ENCODE results near the gene MBD3L2B.

Gene MBD3L2B

DNA sequence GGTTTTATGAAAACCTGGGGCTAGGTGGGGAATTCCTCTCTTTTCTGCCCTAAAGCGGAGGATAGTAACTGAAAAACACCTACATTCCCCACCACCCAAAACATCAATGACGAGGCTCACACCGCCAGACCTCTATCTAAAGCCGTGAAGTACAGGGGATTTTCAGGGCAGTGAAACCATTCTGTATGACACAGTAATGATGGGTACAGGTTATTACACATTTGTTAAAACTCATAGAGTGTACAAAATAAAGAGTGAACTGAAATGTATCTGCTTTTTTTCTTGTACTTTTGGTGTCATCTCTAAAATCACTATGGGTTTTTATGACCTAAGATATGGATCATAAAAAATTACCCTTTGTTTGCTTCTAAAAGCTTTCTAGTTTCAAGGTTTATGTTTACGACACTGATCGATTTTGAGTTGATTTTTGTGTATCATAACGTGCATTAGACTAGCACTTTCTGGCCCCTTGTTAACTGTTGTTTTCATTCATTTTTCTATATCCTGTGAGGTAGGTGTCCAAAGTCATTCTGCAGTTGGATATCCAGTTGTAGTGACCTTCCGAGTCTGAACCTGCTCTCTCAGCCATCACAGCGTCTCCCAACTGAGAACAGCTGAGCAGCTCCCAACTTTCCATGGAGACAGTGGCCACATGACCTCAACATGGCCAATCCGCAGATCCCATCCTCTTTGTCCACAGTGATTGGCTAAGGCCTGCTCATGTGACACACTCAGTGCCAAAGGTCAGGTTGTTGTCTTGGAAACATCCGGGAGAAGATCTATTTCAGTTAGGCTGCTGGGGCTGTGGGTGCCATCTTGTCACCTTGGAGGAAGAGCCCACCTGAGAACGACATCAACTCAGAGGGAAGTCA is 10.3 kb downstream of the MBD3L2B start:
- DNase-seq: no peak

DNA sequence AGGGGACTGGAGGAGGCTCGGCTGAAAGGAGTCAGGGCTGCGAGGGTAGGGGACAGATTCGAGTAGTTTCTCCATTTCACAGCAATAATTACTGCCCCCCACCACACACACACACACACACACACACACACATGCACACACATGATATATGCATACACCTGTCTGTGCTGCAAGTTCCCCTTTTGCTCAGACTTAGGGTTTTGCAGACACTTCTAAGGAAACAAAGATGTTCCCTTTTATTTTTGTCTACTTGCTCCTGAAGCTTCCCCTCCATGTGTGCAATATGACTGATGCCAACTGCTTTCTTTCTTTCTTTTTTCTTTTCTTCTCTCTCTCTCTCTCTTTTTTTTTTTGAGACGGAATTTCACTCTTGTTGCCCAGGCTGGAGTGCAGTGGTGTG is 13.4 kb downstream of the MBD3L2B start:
- no peak for DNase-seq

DNA sequence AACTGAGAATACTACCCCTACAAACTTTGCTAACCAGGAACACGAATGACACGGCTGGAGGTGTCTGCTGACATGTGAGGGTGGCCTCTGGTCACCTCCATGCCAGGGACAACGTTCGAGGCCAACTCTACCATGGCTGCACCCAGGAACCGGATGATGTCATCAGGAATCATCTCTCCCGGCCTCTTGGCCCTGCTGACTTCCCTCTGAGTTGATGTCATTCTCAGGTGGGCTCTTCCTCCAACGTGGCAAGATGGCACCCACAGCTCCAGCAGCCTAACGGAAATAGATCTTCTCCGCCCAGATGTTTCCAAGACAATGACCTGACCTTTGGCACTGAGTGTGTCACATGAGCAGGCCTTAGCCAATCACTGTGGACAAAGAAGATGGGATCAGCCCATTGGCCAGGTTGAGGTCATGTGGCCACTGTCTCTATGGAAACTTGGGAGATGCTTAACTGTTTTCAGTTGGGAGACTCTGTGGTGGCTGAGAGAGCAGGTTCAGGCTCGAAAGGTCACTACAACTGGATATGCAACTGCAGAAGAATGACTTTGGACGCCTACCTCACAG is 15.0 kb downstream of the MBD3L2B start:
- no peak for DNase-seq

DNA sequence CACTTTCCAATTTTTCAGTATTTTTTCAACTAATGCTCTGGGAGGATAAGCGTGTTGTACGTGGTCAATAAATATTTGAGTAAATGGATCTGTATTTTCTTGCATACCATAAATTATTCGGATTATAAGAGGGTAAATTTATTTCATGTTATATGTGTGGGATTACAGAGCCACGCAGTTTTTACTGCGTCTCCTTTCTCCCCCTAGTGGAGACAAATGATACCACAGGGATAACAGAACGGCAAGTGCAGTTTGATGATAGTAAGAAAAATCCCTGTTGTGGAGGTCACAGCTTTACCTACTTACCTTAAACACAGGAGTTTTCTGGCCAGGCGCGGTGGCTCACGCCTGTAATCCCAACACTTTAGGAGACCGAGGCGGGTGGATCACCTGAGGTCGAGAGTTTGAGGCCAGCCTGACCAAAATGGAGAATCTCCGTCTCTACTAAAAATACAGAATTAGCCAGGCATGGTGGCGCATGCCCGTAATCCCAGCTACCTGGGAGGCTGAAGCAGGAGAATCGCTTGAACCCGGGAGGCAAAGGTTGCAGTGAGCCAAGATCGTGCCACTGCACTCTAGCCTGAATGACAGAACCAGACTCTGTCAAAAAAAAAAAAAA is 16.8 kb downstream of the MBD3L2B start:
- peak; percentile 31 for DNase-seq

GRCh38 chr19:7000816-7001215 is 20.4 kb downstream of the MBD3L2B start:
- DNase-seq: no peak

DNA sequence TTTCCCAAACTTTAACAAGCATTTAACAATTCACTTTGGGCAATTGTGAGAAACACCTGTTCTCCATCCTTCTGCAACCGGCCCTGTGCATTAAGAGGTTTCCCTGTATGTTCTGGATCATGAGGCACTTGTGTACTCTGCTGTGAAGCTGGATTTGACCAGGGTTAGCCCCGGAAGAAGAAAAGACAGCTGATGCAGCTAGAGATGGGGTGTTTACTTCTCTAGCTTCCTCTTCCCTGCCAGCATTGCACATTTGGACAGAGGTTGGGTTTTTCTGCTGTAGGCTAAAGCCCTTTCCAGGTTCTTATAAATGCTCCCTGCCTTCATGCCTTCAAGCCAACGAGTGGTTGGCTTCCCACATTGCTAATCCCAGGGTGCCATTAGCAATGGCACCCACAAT is 20.9 kb downstream of the MBD3L2B start:
- no peak for DNase-seq

- no peak for DNase-seq
These were observed 21.3 kb downstream of the MBD3L2B start for GRCh38 chr19:6999933-7000332.

DNA sequence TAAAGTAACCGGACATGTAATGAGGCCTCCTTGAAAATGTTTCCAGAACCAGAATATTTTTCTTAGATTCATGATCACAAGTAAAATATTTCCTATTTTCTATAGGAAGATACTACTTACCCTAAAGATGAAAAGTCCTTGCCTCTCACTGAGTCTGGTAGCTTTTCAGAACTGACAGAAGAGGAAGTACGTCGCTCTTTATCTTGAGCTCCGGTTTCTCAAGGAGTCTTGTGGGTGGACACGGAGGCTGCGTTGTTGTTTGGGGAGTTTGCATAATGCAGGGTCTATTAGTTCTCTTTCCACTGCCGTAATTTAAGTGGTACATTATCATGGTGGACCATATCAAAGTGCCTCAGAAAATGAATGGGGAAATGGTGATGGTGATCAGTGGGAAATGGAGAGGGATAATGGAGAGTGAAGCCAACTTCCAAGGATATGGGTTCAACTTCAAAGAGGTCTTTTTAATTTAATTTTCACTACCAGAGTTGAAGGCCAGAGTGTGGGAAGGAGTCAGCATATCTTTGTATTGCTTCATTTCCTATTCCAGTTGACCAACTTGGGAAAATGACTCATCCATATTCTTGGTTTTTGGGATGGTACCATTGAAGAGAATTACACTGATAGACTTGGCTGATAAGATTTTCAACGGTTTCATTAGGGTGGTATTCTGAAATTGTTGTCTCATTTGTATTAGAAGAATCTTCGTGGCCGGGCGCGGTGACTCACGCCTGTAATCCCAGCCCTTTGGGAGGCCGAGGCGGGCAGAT is 23.4 kb downstream of the MBD3L2B start:
- no peak for DNase-seq

- DNase-seq: no peak
These were observed 24.4 kb downstream of the MBD3L2B start for GRCh38 chr19:6996810-6997209.

DNA sequence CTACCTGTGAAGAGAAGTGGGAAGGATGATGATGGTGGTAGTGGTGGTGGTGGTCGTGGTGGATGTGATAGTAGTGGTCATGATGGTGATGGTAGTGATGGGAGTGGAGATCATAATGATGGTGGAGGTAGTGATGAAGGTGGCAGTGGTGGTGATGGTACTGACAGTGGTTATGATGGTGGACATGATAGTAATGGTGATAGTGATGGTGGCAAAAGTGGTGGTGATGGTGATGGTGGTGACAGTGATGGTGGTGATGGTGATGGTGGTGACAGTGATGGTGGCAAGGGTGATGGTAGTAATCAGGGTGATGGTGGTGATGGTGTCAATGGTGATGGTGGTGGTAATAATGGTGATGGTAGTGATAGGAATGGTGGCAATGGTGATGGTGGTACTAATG is 26.2 kb downstream of the MBD3L2B start:
- DNase-seq: no peak

DNA sequence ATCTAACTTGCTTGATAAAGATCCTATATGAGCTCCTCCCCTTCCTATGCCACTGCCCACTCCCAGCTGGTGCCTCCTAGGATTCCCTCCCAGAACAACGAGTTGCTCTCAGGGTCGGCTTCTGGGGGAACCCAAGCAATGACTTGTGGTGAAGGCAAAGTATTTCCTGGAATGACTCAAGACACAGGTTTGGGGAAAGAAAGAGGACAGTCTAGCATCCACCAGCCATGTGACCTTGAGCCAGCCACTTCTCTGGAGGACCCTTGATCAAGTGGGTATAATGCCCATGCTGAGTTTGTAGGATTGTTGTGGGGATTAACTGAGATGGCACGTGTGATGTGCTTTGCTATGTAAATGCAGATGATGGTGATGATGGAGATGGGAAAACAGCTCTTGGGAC is 33.0 kb downstream of the MBD3L2B start:
- DNase-seq: no peak

GRCh38 chr19:6987850-6988249 is 33.4 kb downstream of the MBD3L2B start:
- no peak for DNase-seq

DNA sequence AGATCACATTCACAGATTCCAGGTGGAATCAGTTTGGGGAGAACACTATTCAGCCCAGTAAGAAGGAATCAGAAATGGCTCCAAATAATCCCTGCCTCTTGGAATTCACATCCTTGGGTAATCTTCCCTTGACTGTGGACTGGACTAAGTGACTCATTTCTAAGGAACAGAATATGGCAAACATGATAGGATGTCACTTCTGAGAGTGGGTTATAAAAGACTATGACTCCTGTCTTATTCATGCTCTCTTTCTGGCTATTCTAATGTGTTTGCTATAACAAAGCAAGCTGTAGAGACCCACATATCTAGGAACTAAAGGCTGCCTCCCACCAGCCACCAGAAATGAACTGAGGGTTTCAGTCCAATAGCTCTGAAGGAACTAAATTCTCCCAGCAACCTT is 37.8 kb downstream of the MBD3L2B start:
- DNase-seq: no peak

DNA sequence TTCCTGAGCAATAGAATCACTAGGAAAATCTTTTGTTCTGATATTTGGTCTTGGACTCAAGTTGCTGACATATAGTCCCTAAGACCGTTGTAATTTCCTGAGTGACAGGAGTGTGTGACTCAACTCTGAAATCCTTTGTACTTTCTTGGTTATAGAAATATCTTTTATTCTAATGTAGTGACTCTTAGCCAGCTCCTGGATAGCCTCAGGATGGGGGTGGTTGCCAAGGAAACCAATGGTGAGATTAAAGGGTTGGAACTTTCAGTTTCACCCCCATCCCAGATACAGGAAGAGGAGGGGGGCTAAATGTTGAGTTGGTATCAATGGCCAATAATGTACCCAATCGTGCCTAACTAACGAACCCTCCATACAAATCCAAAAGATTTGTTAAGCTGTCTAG is 41.8 kb downstream of the MBD3L2B start:
- no peak for DNase-seq

DNA sequence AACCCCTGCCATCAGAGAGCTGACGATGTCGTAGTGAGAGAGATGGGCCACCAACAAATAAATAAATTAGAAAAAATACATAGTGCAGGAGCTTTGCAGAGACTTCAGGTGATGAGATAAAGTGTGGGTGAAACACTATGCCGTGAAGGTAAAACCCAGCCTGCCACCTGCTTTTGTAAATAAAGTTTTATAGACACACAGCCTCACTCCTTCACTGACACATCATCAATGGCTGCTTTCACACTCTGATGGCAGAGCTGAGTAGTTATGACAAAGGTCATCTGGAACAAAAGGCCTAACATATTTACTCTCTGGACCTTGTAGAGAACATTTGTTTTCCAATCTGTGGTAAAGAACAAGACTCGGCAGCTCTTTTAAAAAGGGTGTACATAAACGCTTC is 45.0 kb downstream of the MBD3L2B start:
- DNase-seq: no peak

DNA sequence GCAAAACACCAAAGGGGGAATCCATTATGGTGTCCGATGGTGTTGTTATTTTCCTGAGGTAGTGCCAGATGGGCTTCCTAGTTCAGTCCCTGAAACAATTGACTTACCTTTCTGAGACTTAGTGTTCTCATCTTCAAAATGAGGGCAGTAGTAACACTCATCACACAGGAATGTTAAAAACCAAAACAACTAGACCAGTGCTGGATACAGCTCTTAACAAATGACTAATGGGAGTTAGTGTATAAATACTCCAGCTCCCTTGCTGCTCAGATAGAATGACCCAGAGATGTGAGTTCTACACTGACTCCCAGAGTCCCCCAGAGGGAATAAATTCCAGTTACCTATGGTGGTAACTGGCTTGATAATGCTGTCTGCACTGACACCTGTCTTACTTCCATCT is 49.9 kb downstream of the MBD3L2B start:
- DNase-seq: no peak

- peak; percentile 38 for DNase-seq
These were observed 50.8 kb downstream of the MBD3L2B start for GRCh38 chr19:6970443-6970842.

GRCh38 chr19:6970021-6970420 is 51.2 kb downstream of the MBD3L2B start:
- no peak for DNase-seq

GRCh38 chr19:6969490-6969889 is 51.7 kb downstream of the MBD3L2B start:
- no peak for DNase-seq
